OCI-LY3 (cell line): ENCODE data around the gene TUBGCP2.

Experiments used
- EZH2phosphoT487 ChIP-seq: fragments of 200-600 bp; shearing (Covaris generic); IDR thresholded peaks from 2 replicates; pipeline ENCODE4 v1.6.1; 2018; ENCODE audit warnings: antibody characterized with exemption, mixed run types, low read depth
- TF ChIP-seq, protein P1 (sequence below): fragments of 200-600, 300-600 bp; sonication (generic); IDR thresholded peaks from 2 replicates; pipeline ENCODE4 v1.5.1; 2014; ENCODE audit warnings: antibody characterized with exemption, low read length, low read depth

DNA sequence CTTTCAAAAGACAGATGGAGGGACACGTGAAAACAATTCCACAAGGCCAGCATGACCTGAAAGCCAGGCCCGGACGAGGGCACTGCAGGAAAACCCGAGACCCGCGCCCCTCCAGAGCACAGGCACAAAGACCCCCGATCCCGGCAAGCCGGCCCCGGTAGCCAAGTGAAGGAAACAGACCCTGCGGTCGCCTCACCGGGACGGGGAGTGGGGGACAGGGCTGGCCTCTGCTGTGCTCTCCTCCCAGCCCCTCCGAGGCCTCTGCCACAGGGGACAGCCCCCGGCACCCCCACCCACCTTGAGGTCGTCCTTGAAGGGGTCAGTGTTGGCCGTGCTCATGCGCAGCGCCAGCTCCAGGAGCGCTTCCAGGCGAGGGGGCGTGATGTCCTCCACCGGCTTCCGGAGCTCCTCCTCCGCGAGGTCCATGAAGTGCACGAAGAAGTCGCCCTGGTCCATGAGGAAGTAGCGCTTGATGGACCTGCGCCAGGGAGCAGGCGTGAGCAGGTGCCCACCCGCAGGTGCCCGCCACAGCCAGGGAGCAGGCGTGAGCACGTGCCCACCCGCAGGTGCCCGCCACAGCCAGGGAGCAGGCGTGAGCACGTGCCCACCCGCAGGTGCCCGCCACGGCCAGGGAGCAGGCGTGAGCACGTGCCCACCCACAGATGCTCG lies 20.7 kb downstream of the TUBGCP2 start:
- TF ChIP-seq, protein P1, sequence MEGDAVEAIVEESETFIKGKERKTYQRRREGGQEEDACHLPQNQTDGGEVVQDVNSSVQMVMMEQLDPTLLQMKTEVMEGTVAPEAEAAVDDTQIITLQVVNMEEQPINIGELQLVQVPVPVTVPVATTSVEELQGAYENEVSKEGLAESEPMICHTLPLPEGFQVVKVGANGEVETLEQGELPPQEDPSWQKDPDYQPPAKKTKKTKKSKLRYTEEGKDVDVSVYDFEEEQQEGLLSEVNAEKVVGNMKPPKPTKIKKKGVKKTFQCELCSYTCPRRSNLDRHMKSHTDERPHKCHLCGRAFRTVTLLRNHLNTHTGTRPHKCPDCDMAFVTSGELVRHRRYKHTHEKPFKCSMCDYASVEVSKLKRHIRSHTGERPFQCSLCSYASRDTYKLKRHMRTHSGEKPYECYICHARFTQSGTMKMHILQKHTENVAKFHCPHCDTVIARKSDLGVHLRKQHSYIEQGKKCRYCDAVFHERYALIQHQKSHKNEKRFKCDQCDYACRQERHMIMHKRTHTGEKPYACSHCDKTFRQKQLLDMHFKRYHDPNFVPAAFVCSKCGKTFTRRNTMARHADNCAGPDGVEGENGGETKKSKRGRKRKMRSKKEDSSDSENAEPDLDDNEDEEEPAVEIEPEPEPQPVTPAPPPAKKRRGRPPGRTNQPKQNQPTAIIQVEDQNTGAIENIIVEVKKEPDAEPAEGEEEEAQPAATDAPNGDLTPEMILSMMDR, result no peak
- TF ChIP-seq EZH2phosphoT487, result no peak
